PC-9 (cell line): Measurements from ENCODE around the gene PRR3. TPM values are rescaled to one million over a fixed set of nuclear protein-coding genes. Genes with fewer than 3 reads are reported as not detected.
"Not testable (repeated sequence)": the region's sequence is repeated elsewhere in the genome, so short reads cannot be mapped to it uniquely, and the experiment has no call there.

Source experiments
- BruUV-seq: library from RNA; stranded (reverse); fragments of 400-500 nt; replicated peaks from 2 replicates; lab custom pipeline; 2021; lab: Mats Ljungman, UMichigan
- CTCF ChIA-PET: fragments of 300-600 bp; sonication (Branson Sonifier 250); formaldehyde crosslinking; loops from one replicate; lab custom pipeline; 2022; ENCODE audit warnings: antibody characterized with exemption; lab: Charles Lee
- POLR2A ChIA-PET: fragments of 300-600 bp; sonication (Branson Sonifier 250); formaldehyde crosslinking; loops from one replicate; lab custom pipeline; 2022; ENCODE audit warnings: antibody characterized with exemption; ENCODE audit not compliant: unreplicated experiment; lab: Charles Lee
- DNase-seq, 2 experiments: peaks; one replicate each; pipeline versions ENCODE4 v3.0.0 to v3.0.0-alpha.2; 2015 to 2022; ENCODE audit warnings: mixed read lengths in 1 of 2
- H2AFZ ChIP-seq: fragments of 200-600 bp; sonication (generic); 2 replicates; pipeline ENCODE4 v1.8.1; 2017; ENCODE audit warnings: antibody characterized with exemption
- H3F3A ChIP-seq: fragments of 200-600 bp; sonication (generic); 2 replicates; pipeline ENCODE4 v1.8.1; 2017; ENCODE audit warnings: antibody characterized with exemption, mild to moderate bottlenecking, low read depth; ENCODE audit not compliant: insufficient read depth
- H3K27ac ChIP-seq: fragments of 200-600 bp; sonication (generic); 2 replicates; pipeline ENCODE4 v1.6.1; 2016; ENCODE audit warnings: mixed run types
- H3K27me3 ChIP-seq: fragments of 200-600 bp; sonication (generic); 2 replicates; pipeline ENCODE4 v1.6.1; 2016; ENCODE audit warnings: low read depth, mixed run types; ENCODE audit not compliant: insufficient read depth
- H3K36me3 ChIP-seq: fragments of 200-600 bp; sonication (generic); 2 replicates; pipeline ENCODE4 v1.6.1; 2016; ENCODE audit warnings: low read depth, mixed run types
- H3K4me1 ChIP-seq: fragments of 200-600 bp; sonication (generic); replicated peaks from 2 replicates; pipeline ENCODE4 v1.6.1; 2016; ENCODE audit warnings: mixed run types; ENCODE audit not compliant: insufficient read depth
- H3K4me2 ChIP-seq: fragments of 200-600 bp; sonication (generic); 2 replicates; pipeline ENCODE4 v1.6.1; 2017; ENCODE audit warnings: mixed run types
- H3K4me3 ChIP-seq: fragments of 200-600 bp; sonication (generic); 2 replicates; pipeline ENCODE4 v1.6.1; 2016; ENCODE audit warnings: mixed run types
- H3K79me2 ChIP-seq: fragments of 200-600 bp; sonication (generic); 2 replicates; pipeline ENCODE4 v1.6.1; 2017; ENCODE audit warnings: low read depth, mixed run types
- H3K9me2 ChIP-seq: fragments of 200-600 bp; sonication (generic); 2 replicates; pipeline ENCODE4 v1.8.1; 2017; ENCODE audit warnings: mild to moderate bottlenecking; ENCODE audit not compliant: insufficient read depth
- H3K9me3 ChIP-seq: fragments of 200-600 bp; sonication (generic); 2 replicates; pipeline ENCODE4 v1.8.1; 2016; ENCODE audit warnings: low read depth; ENCODE audit not compliant: insufficient read depth
- H4K20me1 ChIP-seq: fragments of 200-600 bp; sonication (generic); 2 replicates; pipeline ENCODE4 v1.8.1; 2017; ENCODE audit not compliant: insufficient read depth
- CTCF ChIP-seq: fragments of 200-600 bp; sonication (generic); conservative IDR thresholded peaks from 2 replicates; pipeline ENCODE4 v1.6.1; 2017; ENCODE audit warnings: mixed run types, antibody characterized with exemption, mild to moderate bottlenecking, moderate library complexity
- EZH2 ChIP-seq: fragments of 200-600 bp; sonication (generic); IDR thresholded peaks from 2 replicates; pipeline ENCODE4 v1.8.0; 2017; ENCODE audit warnings: antibody characterized with exemption, low read depth
- intact Hi-C: fragments of 100-400 bp; cut with micrococcal nuclease; formaldehyde crosslinking; loops from one replicate; pipeline ENCODE4 v1.10.0; 2022; ENCODE audit not compliant: unreplicated experiment
- total RNA-seq: library from RNA; stranded (reverse); gene quantifications from 2 replicates; pipeline ENCODE4 v1.2.3, GENCODE V29; 2021

PRR3 gene
- total RNA-seq, 1 experiment from 2014 or later = 16.9 TPM

- H3K27me3 ChIP-seq = no peaks in the 10 kb centered on the region
- H3F3A ChIP-seq = peaks cover 19% of the 10 kb centered on the region
- H3K27ac ChIP-seq = no peak overlapping the region
- no peak overlapping the region for H2AFZ ChIP-seq
- no peaks in the 10 kb centered on the region for H4K20me1 ChIP-seq
- no peaks in the 10 kb centered on the region for H3K36me3 ChIP-seq
- no peaks in the 10 kb centered on the region for H3K79me2 ChIP-seq
- no TSS peak for BruUV-seq
- TF ChIP-seq EZH2 (no peak), CTCF (no peak)
- H3K9me3 ChIP-seq = no peaks in the 10 kb centered on the region
- H3K4me1 ChIP-seq = peaks cover 9% of the 10 kb centered on the region; the same call in 1 of the 2 replicates
- H3K4me3 ChIP-seq = no peak overlapping the region
- intact Hi-C loops = no loop called here
- CTCF ChIA-PET = interaction anchor here (0.6 kb wide), 1 partner anchor 556 kb away, joined by 4 read pairs; no protein-coding TSS in a partner anchor
- no peak overlapping the region for H3K4me2 ChIP-seq
- no peaks in the 10 kb centered on the region for H3K9me2 ChIP-seq
- POLR2A ChIA-PET = no interaction called here
- no peak for DNase-seq
Observed at GRCh38 chr6:30513451-30513850, 43.6 kb upstream of the PRR3 start.

GRCh38 chr6:30515106-30515505, 42.0 kb upstream of the PRR3 start:
- CTCF ChIA-PET = no interaction called here
- Histone ChIP-seq H3K36me3 (no peaks in the 10 kb centered on the region), H2AFZ (no peak overlapping the region), H3K4me2 (no peak overlapping the region), H3K9me2 (no peaks in the 10 kb centered on the region), H3K79me2 (no peaks in the 10 kb centered on the region), H4K20me1 (no peaks in the 10 kb centered on the region), H3K27ac (no peak overlapping the region), H3F3A (peaks cover 19% of the 10 kb centered on the region), H3K9me3 (no peaks in the 10 kb centered on the region), H3K27me3 (no peaks in the 10 kb centered on the region), H3K4me3 (no peak overlapping the region), H3K4me1 (peaks cover 5% of the 10 kb centered on the region)
- TSS peak; percentile 67 for BruUV-seq
- no peak for DNase-seq
- intact Hi-C loops = no loop called here
- TF ChIP-seq CTCF (no peak), EZH2 (no peak)
- POLR2A ChIA-PET = no interaction called here

GRCh38 chr6:30515944-30516753, 40.9 kb upstream of the PRR3 start:
- POLR2A ChIA-PET = interaction anchor here (0.5 to 0.7 kb wide), 7 partner anchors 12 to 597 kb away, joined by 3 to 35 read pairs (median 10); no protein-coding TSS in a partner anchor
- no peaks in the 10 kb centered on the region for H3K9me3 ChIP-seq
- H3K4me2 ChIP-seq = peak overlapping the region; percentile 79
- intact Hi-C loops = loop anchor here (1.0 kb wide), 1 partner anchor 20 kb away; no protein-coding TSS in a partner anchor
- H3K27me3 ChIP-seq = no peaks in the 10 kb centered on the region
- H3F3A ChIP-seq = peaks cover 27% of the 10 kb centered on the region
- TF ChIP-seq EZH2 (no peak), CTCF (no peak)
- H2AFZ ChIP-seq = peak overlapping the region; percentile 78
- TSS peak; percentile 97 for BruUV-seq
- H3K36me3 ChIP-seq = no peaks in the 10 kb centered on the region
- CTCF ChIA-PET = interaction anchor here (0.6 to 0.7 kb wide), 3 partner anchors 9 to 29 kb away, joined by 3 to 9 read pairs (median 6); no protein-coding TSS in a partner anchor
- H3K27ac ChIP-seq = peak overlapping the region; percentile 96
- peak; percentile 87 to 96 for DNase-seq
- peaks cover 15% of the 10 kb centered on the region for H3K4me1 ChIP-seq
- no peaks in the 10 kb centered on the region for H3K9me2 ChIP-seq
- H3K79me2 ChIP-seq = no peaks in the 10 kb centered on the region
- H4K20me1 ChIP-seq = no peaks in the 10 kb centered on the region
- peak overlapping the region; percentile 58 for H3K4me3 ChIP-seq

- ChIA-PET POLR2A (interaction anchor here (0.6 to 0.7 kb wide), 6 partner anchors 11 to 597 kb away, joined by 3 to 13 read pairs (median 10); no protein-coding TSS in a partner anchor), CTCF (interaction anchor here (0.6 to 0.7 kb wide), 3 partner anchors 8 to 28 kb away, joined by 3 to 9 read pairs (median 6); no protein-coding TSS in a partner anchor)
- H3K27ac ChIP-seq = peak overlapping the region; percentile 96
- not testable (repeated sequence) for BruUV-seq, H3K36me3 ChIP-seq, H3K79me2 ChIP-seq, DNase-seq, H3K9me2 ChIP-seq, H3K27me3 ChIP-seq, H4K20me1 ChIP-seq, H3K9me3 ChIP-seq
- intact Hi-C loops = loop anchor here (1.0 kb wide), 1 partner anchor 20 kb away; no protein-coding TSS in a partner anchor
- H3F3A ChIP-seq = peaks cover 27% of the 10 kb centered on the region
- H3K4me1 ChIP-seq = peaks cover 21% of the 10 kb centered on the region
- peak overlapping the region; percentile 78; the same call in 1 of the 2 replicates for H2AFZ ChIP-seq
- H3K4me2 ChIP-seq = peak overlapping the region; percentile 79
- H3K4me3 ChIP-seq = peak overlapping the region; percentile 58; the same call in 1 of the 2 replicates
Observed at GRCh38 chr6:30516754-30517076, 40.4 kb upstream of the PRR3 start.
